GM06990 (cell line): ENCODE measurements around the gene SH3PXD2A.
A peak's percentile ranks its signal among the peaks of the same experiment; 100 is the strongest.

Source experiments
- DNase-seq: peaks from one replicate; pipeline ENCODE4 v3.0.0-alpha.2; 2011; ENCODE audit not compliant: insufficient read length; ENCODE audit errors: extremely low read depth
- H3K27me3 ChIP-seq: replicated peaks from 2 replicates; pipeline ENCODE4 v1.6.0; 2011; ENCODE audit warnings: low read length; ENCODE audit not compliant: control insufficient read depth, insufficient read depth
- H3K36me3 ChIP-seq: 2 replicates; pipeline ENCODE4 v1.5.1; 2011; ENCODE audit warnings: low read length; ENCODE audit not compliant: control insufficient read depth, insufficient read depth
- H3K4me3 ChIP-seq: replicated peaks from 2 replicates; pipeline ENCODE4 v1.5.1; 2011; ENCODE audit warnings: low read depth, mild to moderate bottlenecking, control low read depth, low read length
- CTCF ChIP-seq: IDR thresholded peaks from 2 replicates; pipeline ENCODE4 v1.5.1; 2011; ENCODE audit warnings: low read length, control low read depth, mild to moderate bottlenecking, inconsistent platforms; ENCODE audit not compliant: insufficient read depth, poor library complexity, severe bottlenecking

SH3PXD2A gene

GRCh38 chr10:103711351-103711994 is 143.9 kb downstream of the SH3PXD2A start:
- Histone ChIP-seq H3K4me3 (no peak overlapping the region), H3K27me3 (no peaks in the 10 kb centered on the region; the same call in 1 of the 2 replicates), H3K36me3 (no peaks in the 10 kb centered on the region)
- TF ChIP-seq CTCF, result peak; percentile 15
- DNase-seq, result no peak

GRCh38 chr10:103710490-103710889 is 144.9 kb downstream of the SH3PXD2A start:
- Histone ChIP-seq H3K27me3 (no peaks in the 10 kb centered on the region; the same call in 1 of the 2 replicates), H3K36me3 (no peaks in the 10 kb centered on the region), H3K4me3 (no peak overlapping the region)
- DNase-seq, result no peak
- TF ChIP-seq CTCF, result no peak

GRCh38 chr10:103709341-103709920 is 145.9 kb downstream of the SH3PXD2A start:
- no peak for DNase-seq
- Histone ChIP-seq H3K27me3 (no peaks in the 10 kb centered on the region; the same call in 1 of the 2 replicates), H3K4me3 (no peak overlapping the region), H3K36me3 (no peaks in the 10 kb centered on the region)
- no peak for TF ChIP-seq CTCF

- no peaks in the 10 kb centered on the region; the same call in 1 of the 2 replicates for H3K27me3 ChIP-seq
- no peak for DNase-seq
- H3K36me3 ChIP-seq, result no peaks in the 10 kb centered on the region
- no peak for TF ChIP-seq CTCF
- no peak overlapping the region for H3K4me3 ChIP-seq
Measured at GRCh38 chr10:103708627-103709288, 146.6 kb downstream of the SH3PXD2A start.

GRCh38 chr10:103707956-103708626 is 147.3 kb downstream of the SH3PXD2A start:
- Histone ChIP-seq H3K4me3 (no peak overlapping the region), H3K27me3 (no peaks in the 10 kb centered on the region; the same call in 1 of the 2 replicates), H3K36me3 (no peaks in the 10 kb centered on the region)
- no peak for TF ChIP-seq CTCF
- DNase-seq, result no peak
